OCI-LY3 (cell line): ENCODE measurements around the gene THRB.

Source experiments
- H2AFZ ChIP-seq: fragments of 200-600, 300-600 bp; shearing (Covaris generic); 2 replicates; pipeline ENCODE4 v1.6.0; 2014; ENCODE audit warnings: antibody characterized with exemption, low read depth, low read length
- H3K27ac ChIP-seq: fragments of 200-600, 300-600 bp; sonication (generic); 2 replicates; pipeline ENCODE4 v1.5.1; 2014; ENCODE audit warnings: mild to moderate bottlenecking, low read length, moderate library complexity, mixed read lengths
- H3K27me3 ChIP-seq: fragments of 200-600, 300-600 bp; sonication (generic); 2 replicates; pipeline ENCODE4 v1.6.1; 2014; ENCODE audit warnings: low read depth, low read length, mixed read lengths
- H3K36me3 ChIP-seq: fragments of 200-600, 300-600 bp; sonication (generic); replicated peaks from 2 replicates; pipeline ENCODE3; 2014; ENCODE audit warnings: low read depth, low read length, mixed read lengths
- H3K4me1 ChIP-seq: fragments of 300-600, 200-600 bp; sonication (generic); 2 replicates; pipeline ENCODE4 v1.6.1; 2014; ENCODE audit warnings: low read length, mixed read lengths
- H3K4me2 ChIP-seq: fragments of 200-600, 300-600 bp; sonication (generic); 2 replicates; pipeline ENCODE4 v1.6.1; 2014; ENCODE audit warnings: low read length, mixed read lengths
- H3K4me3 ChIP-seq: fragments of 300-600, 200-600 bp; sonication (generic); 2 replicates; pipeline ENCODE4 v1.5.1; 2014; ENCODE audit warnings: antibody characterized with exemption, mild to moderate bottlenecking, low read length, moderate library complexity
- H3K79me2 ChIP-seq: fragments of 300-600, 200-600 bp; shearing (Covaris generic); 2 replicates; pipeline ENCODE4 v1.6.1; 2014; ENCODE audit warnings: mild to moderate bottlenecking, low read length, mixed read lengths
- H3K9ac ChIP-seq: fragments of 300-600, 200-600 bp; shearing (Covaris generic); 2 replicates; pipeline ENCODE4 v1.6.0; 2014; ENCODE audit warnings: mild to moderate bottlenecking, low read length, moderate library complexity
- H3K9me3 ChIP-seq: fragments of 200-600, 300-600 bp; shearing (Covaris generic); 2 replicates; pipeline ENCODE4 v1.6.1; 2014; ENCODE audit warnings: low read length, mixed read lengths; ENCODE audit not compliant: insufficient read depth
- H4K20me1 ChIP-seq: fragments of 200-600, 300-600 bp; sonication (generic); 2 replicates; pipeline ENCODE4 v1.6.1; 2016; ENCODE audit warnings: low read length, mixed read lengths; ENCODE audit not compliant: insufficient read depth
- EZH2phosphoT487 ChIP-seq: fragments of 200-600 bp; shearing (Covaris generic); IDR thresholded peaks from 2 replicates; pipeline ENCODE4 v1.6.1; 2018; ENCODE audit warnings: antibody characterized with exemption, mixed run types, low read depth
- TF ChIP-seq, protein P1 (sequence below): fragments of 200-600, 300-600 bp; sonication (generic); IDR thresholded peaks from 2 replicates; pipeline ENCODE4 v1.5.1; 2014; ENCODE audit warnings: antibody characterized with exemption, low read length, low read depth

The THRB gene

DNA sequence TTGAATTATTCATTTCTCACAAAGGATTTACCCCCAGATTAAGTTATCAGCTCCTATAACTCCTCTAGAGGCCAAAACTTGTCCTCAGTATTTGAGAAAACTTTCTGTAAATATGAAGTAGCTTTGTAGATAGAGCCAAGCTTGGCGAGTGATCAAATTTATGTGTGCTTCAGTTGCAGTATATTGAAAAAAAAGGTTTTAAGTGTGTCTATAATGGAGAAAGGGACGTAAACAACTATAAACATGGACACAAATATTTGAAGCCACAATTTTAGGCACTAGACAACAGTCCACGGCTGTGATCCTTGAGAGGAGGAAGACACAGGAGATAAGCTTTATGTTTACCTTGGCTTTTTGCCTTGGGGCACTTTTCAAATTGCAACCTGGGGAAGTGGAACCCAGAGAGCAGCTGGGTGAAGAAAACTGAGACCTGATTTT, 118.7 kb downstream of the THRB start:
- Histone ChIP-seq H3K4me3 (no peak overlapping the region), H3K27me3 (no peaks in the 10 kb centered on the region), H3K4me1 (peaks cover 6% of the 10 kb centered on the region; the same call in 1 of the 2 replicates), H3K9me3 (no peaks in the 10 kb centered on the region), H3K27ac (no peak overlapping the region), H3K79me2 (no peaks in the 10 kb centered on the region), H3K4me2 (no peak overlapping the region), H3K9ac (no peak overlapping the region), H4K20me1 (no peaks in the 10 kb centered on the region), H3K36me3 (no peaks in the 10 kb centered on the region), H2AFZ (no peak overlapping the region)
- TF ChIP-seq, protein P1, sequence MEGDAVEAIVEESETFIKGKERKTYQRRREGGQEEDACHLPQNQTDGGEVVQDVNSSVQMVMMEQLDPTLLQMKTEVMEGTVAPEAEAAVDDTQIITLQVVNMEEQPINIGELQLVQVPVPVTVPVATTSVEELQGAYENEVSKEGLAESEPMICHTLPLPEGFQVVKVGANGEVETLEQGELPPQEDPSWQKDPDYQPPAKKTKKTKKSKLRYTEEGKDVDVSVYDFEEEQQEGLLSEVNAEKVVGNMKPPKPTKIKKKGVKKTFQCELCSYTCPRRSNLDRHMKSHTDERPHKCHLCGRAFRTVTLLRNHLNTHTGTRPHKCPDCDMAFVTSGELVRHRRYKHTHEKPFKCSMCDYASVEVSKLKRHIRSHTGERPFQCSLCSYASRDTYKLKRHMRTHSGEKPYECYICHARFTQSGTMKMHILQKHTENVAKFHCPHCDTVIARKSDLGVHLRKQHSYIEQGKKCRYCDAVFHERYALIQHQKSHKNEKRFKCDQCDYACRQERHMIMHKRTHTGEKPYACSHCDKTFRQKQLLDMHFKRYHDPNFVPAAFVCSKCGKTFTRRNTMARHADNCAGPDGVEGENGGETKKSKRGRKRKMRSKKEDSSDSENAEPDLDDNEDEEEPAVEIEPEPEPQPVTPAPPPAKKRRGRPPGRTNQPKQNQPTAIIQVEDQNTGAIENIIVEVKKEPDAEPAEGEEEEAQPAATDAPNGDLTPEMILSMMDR = no peak
- no peak for TF ChIP-seq EZH2phosphoT487

DNA sequence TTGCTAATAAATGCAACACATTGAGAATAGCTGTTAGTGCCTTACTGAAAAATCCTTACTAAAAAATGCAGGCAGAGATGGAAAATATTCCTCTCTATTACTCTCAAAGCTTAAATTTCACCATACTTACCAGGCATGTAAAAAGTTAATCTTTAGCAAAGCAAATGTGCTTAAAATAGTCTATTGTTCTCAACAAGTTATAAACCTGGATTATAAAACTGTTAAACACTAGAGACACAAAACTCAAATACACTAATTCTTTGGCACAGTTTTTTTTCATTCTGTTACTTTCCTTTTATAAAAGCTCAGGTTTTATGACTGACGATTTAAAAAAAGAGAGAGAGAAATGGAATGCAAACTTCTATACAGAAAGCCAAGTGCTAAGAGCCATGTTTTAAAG, 119.8 kb downstream of the THRB start:
- H2AFZ ChIP-seq = no peak overlapping the region
- H3K79me2 ChIP-seq = no peaks in the 10 kb centered on the region
- no peaks in the 10 kb centered on the region for H3K27me3 ChIP-seq
- no peak overlapping the region for H3K4me3 ChIP-seq
- no peaks in the 10 kb centered on the region for H3K36me3 ChIP-seq
- H4K20me1 ChIP-seq = no peaks in the 10 kb centered on the region
- H3K4me1 ChIP-seq = peaks cover 6% of the 10 kb centered on the region; the same call in 1 of the 2 replicates
- no peak overlapping the region for H3K27ac ChIP-seq
- no peak overlapping the region for H3K4me2 ChIP-seq
- no peaks in the 10 kb centered on the region for H3K9me3 ChIP-seq
- no peak for TF ChIP-seq EZH2phosphoT487
- TF ChIP-seq, protein P1 = no peak
- no peak overlapping the region for H3K9ac ChIP-seq

DNA sequence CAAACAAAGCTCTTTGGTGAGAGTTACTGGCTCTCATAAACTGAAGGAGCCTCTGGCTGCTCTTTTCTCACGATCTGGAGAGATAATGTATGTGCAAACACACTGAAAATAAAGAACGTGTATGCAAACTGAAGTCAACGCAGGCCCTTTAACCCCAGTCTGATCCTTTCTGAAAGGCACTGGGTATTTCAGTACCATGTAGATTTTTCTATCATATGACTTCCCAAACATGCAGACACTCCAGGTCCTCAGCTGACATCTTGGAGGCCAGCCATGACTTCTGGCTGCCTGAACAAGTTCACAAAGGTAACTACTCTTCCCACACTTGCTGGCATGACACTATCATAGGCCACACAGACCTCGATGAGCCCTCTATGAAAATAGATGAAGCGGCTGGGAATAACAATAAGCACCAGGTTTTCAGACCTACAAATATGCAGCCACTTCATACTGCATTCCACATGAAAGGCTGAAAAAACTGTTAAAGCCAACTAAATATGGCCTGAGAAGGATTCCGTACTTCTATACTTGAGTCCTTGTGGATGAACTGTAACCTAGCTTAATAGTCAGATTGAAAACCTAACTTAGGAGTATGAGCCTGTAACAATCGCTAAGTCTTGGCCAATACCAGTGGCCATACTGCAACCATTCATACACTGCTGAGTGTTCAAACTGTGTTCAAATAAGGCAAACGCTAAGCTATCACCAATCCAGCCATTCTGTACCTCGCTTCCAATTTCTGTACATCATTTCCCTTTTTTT, 121.3 kb downstream of the THRB start:
- Histone ChIP-seq H2AFZ (no peak overlapping the region), H4K20me1 (no peaks in the 10 kb centered on the region), H3K9ac (no peak overlapping the region), H3K36me3 (no peaks in the 10 kb centered on the region), H3K4me1 (peaks cover 6% of the 10 kb centered on the region; the same call in 1 of the 2 replicates), H3K4me2 (no peak overlapping the region), H3K9me3 (no peaks in the 10 kb centered on the region), H3K27me3 (no peaks in the 10 kb centered on the region), H3K79me2 (no peaks in the 10 kb centered on the region), H3K27ac (no peak overlapping the region), H3K4me3 (no peak overlapping the region)
- no peak for TF ChIP-seq EZH2phosphoT487
- TF ChIP-seq, protein P1 = no peak

DNA sequence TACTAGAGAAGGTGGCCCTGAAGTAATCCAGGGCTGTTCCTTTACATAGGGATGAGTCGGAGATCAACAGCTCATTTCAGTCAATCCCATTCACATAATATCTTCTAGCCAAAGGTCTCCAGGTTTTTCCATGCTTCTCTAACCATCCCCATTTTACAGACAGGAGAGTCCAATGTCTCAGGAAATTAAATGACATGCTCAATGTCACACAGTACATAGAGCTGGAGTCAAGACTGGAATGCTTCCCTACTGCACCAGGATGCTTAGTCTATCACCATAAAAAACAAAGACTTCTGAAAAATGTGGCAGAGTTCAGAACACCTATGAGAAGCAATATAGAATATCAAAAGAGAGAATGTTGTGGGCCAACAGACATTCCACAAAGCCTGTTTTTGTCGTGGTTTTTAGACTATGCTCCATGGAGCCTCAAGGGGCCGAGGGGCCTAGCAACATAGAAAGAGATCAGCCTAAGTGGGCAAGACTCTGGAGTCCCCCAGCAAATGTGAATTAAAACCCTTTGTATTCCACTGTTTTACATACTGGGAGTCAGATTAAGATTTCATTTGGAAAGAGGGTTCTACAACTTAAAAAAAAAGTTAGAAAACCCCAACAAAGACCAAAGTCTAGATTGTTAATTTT, 122.0 kb downstream of the THRB start:
- H3K9me3 ChIP-seq = no peaks in the 10 kb centered on the region
- no peaks in the 10 kb centered on the region for H3K36me3 ChIP-seq
- H3K79me2 ChIP-seq = no peaks in the 10 kb centered on the region
- H3K4me1 ChIP-seq = peaks cover 6% of the 10 kb centered on the region; the same call in 1 of the 2 replicates
- H4K20me1 ChIP-seq = no peaks in the 10 kb centered on the region
- H3K27ac ChIP-seq = no peak overlapping the region
- no peaks in the 10 kb centered on the region for H3K27me3 ChIP-seq
- no peak overlapping the region for H3K9ac ChIP-seq
- TF ChIP-seq, protein P1 = no peak
- TF ChIP-seq EZH2phosphoT487 = no peak
- no peak overlapping the region for H3K4me2 ChIP-seq
- no peak overlapping the region for H3K4me3 ChIP-seq
- H2AFZ ChIP-seq = no peak overlapping the region
